D341Med (cell line): Measurements from ENCODE around the gene CNOT8.

ENCODE experiments used
- DNase-seq: peaks from one replicate; pipeline ENCODE4 v3.0.0; 2012; ENCODE audit warnings: low spot score

The CNOT8 gene

DNA sequence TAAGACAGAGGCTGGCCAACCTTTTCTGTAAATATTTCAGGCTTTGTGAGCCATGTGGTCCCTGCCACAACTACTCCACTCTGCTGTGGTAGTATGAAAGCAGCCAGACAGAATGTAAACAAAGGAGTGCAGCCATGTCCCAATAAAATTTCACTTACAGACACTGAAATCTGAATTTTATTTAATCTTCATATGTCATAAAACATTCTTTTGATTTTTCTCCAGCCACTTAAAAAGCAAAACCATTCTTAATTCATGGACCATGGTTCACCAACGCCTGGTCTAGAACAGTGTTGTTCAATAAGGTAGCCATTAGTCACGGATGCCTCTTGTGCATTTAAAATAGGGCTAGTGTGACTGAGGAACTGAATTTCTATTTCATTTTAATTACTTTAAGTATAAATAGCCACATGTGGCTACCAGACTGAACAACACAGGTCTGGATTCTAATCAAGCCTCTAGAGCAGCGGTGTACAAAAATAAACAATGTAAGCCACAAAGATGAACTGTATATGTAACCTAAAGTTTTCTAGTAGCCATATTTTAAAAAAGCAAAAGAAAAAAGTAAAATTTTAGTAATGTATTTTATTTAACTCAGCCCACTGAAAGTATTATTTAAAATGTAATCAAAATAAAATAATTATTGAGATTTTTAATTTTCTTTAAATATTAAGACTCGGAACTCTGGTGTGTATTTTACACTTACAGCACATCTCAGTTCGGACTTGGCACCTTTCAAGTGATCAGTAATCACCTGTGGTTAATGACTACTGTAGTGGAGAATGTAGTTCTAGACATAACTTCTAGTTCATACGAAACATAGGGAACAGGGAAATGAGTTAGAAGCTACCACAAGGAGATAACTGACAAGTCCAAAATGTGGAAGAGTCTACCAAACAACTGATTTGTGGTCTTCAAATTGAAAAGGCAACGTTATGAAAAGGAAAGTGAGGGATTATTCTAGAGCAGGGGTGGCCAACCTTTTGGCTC lies 65.3 kb downstream of the CNOT8 start:
- no peak for DNase-seq
